Gastroesophageal sphincter (tissue), 3 donors: ENCODE results near the gene UBR3.

Source experiments
- EP300 ChIP-seq: sonication (generic); formaldehyde crosslinking; IDR thresholded peaks from one replicate; pipeline ENCODE4 v1.6.1; 2017; ENCODE audit warnings: antibody characterized with exemption, mild to moderate bottlenecking
- POLR2A ChIP-seq, 2 donors: fragments of 450-650 bp; IDR thresholded peaks; one replicate each; pipeline ENCODE4 v1.6.1; 2017; ENCODE audit warnings: antibody characterized with exemption in 2 of 2, mild to moderate bottlenecking in 2 of 2, moderate library complexity in 1 of 2
- POLR2AphosphoS5 ChIP-seq: sonication (generic); formaldehyde crosslinking; IDR thresholded peaks from one replicate; pipeline ENCODE4 v1.6.1; 2017; ENCODE audit warnings: antibody characterized with exemption
- TF ChIP-seq, protein P1 (sequence below), 4 experiments: fragments of 200-600 bp in 2 of 4; fragments of 450-650 bp in 2 of 4; sonication (generic) in 1 of 4; IDR thresholded peaks; one replicate each; pipeline ENCODE4 v1.5.1; 2017 to 2019; ENCODE audit warnings: antibody characterized with exemption in 4 of 4, mild to moderate bottlenecking in 2 of 4, moderate library complexity in 2 of 4

DNA sequence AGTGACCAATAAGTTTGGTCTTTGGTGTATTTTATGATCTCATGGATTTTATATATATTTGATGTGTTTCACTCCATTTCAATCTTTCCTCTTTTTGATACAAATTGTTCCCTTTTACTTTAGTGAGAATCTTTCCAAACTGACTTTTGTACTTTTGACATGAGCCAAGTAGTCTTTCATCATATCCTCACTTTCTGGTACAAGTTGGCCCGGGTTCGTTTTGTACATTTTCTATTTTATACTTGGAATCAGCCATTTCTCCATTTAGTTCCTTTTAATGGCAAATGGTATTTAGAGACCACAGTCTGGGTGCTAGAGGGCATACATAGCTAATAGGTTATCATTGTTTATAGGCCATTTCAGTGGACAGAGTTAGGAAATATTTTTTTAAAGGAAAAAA, 202.8 kb downstream of the UBR3 start:
- TF ChIP-seq, protein P1, sequence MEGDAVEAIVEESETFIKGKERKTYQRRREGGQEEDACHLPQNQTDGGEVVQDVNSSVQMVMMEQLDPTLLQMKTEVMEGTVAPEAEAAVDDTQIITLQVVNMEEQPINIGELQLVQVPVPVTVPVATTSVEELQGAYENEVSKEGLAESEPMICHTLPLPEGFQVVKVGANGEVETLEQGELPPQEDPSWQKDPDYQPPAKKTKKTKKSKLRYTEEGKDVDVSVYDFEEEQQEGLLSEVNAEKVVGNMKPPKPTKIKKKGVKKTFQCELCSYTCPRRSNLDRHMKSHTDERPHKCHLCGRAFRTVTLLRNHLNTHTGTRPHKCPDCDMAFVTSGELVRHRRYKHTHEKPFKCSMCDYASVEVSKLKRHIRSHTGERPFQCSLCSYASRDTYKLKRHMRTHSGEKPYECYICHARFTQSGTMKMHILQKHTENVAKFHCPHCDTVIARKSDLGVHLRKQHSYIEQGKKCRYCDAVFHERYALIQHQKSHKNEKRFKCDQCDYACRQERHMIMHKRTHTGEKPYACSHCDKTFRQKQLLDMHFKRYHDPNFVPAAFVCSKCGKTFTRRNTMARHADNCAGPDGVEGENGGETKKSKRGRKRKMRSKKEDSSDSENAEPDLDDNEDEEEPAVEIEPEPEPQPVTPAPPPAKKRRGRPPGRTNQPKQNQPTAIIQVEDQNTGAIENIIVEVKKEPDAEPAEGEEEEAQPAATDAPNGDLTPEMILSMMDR (IDR thresholded peaks at IDR 0.05), result no peak
- TF ChIP-seq POLR2A (IDR thresholded peaks at IDR 0.05) (no peak), POLR2AphosphoS5 (no peak), EP300 (no peak)
